Measurements from ENCODE around the gene ADGRD1.
"Not testable (repeated sequence)": the region's sequence is repeated elsewhere in the genome, so short reads cannot be mapped to it uniquely, and the experiment has no call there.

The ADGRD1 gene

GRCh38 chr12:130992448-130992847, 38.7 kb downstream of the ADGRD1 start:
- TF ChIP-seq CTCF (IDR thresholded peaks at IDR 0.05; ENCODE audit: borderline replicate concordance, insufficient read depth, low read depth, low read length): no peak
- no peak overlapping the region for H3K4me3 ChIP-seq (ENCODE audit: low read depth, low read length)

GRCh38 chr12:130992979-130993538, 39.4 kb downstream of the ADGRD1 start:
- no peak overlapping the region for H3K4me3 ChIP-seq (ENCODE audit: low read depth, low read length)

GRCh38 chr12:130993759-130994670, 40.3 kb downstream of the ADGRD1 start:
- no peak for TF ChIP-seq CTCF (IDR thresholded peaks at IDR 0.05; ENCODE audit: borderline replicate concordance, insufficient read depth, low read depth, low read length)
- no peak overlapping the region for H3K4me3 ChIP-seq (ENCODE audit: low read depth, low read length)

More at GRCh38 chr12:130992979-130993538, 39.4 kb downstream of the ADGRD1 start:
- no peak for TF ChIP-seq CTCF (IDR thresholded peaks at IDR 0.05; ENCODE audit: borderline replicate concordance, insufficient read depth, low read depth, low read length)

GRCh38 chr12:130994821-130995375, 41.2 kb downstream of the ADGRD1 start:
- no peak for TF ChIP-seq CTCF (IDR thresholded peaks at IDR 0.05; ENCODE audit: borderline replicate concordance, insufficient read depth, low read depth, low read length)
- no peak overlapping the region for H3K4me3 ChIP-seq (ENCODE audit: low read depth, low read length)

GRCh38 chr12:130995386-130995969, 41.8 kb downstream of the ADGRD1 start:
- H3K4me3 ChIP-seq (ENCODE audit: low read depth, low read length): not testable (repeated sequence)

GRCh38 chr12:130998136-130998535, 44.4 kb downstream of the ADGRD1 start:
- TF ChIP-seq CTCF (IDR thresholded peaks at IDR 0.05; ENCODE audit: borderline replicate concordance, insufficient read depth, low read depth, low read length): no peak
- H3K4me3 ChIP-seq (ENCODE audit: low read depth, low read length): no peak overlapping the region

- no peak for TF ChIP-seq CTCF (IDR thresholded peaks at IDR 0.05; ENCODE audit: borderline replicate concordance, insufficient read depth, low read depth, low read length)
- H3K4me3 ChIP-seq (ENCODE audit: low read depth, low read length): no peak overlapping the region
Measured at GRCh38 chr12:131000000-131000486, 46.3 kb downstream of the ADGRD1 start.

All from GM12875 (cell line).